Measurements from ENCODE around the gene KLK2. TPM values are rescaled to one million over a fixed set of nuclear protein-coding genes. Genes with fewer than 3 reads are reported as not detected.

KLK2 gene
- total RNA-seq, 1 experiment from 2014 or later, result not detected

DNA sequence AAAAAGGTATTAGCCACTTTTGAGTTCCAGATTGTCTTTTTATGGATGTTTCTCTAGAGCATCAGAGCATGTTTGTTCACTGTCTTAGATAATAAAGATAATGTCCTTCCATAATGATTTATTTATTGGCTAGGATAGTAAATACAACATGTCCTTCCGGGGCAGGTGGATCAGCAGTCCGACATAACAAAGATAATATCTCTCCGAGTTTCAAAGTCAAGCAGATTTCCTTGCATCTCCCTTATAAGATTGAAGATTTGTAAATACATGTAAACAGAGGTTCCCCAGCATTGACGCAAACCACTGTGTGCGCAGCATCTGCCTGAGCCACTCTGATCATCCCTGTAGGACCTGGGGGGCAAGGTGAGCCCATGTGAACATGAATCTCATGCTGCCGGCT lies 31.1 kb upstream of the KLK2 start:
- no TSS peak for BruUV-seq (replicated peaks)
- no peaks in the 10 kb centered on the region for H3K9me2 ChIP-seq (ENCODE audit: insufficient read depth)

More for the DNA sequence above, 31.1 kb upstream of the KLK2 start:
- Histone ChIP-seq H3K4me1 (ENCODE audit: control insufficient read depth in 1 of 2, insufficient read depth in 2 of 2, low read length in 2 of 2) (peaks cover 10 to 11% of the 10 kb centered on the region in 2 experiments; a peak in 3 of 4 replicates), H2AFZ (ENCODE audit: low read depth, low read length, poor library complexity, severe bottlenecking) (no peak overlapping the region), H3K79me2 (ENCODE audit: insufficient read depth, low read length) (no peaks in the 10 kb centered on the region), H3K9ac (ENCODE audit: low read length) (no peak overlapping the region), H4K20me1 (ENCODE audit: insufficient read depth) (no peaks in the 10 kb centered on the region), H3K4me3 (replicated peaks in 1 of 2; ENCODE audit: low read depth in 1 of 2, low read length in 2 of 2) (no peak overlapping the region), H3K9me3 (ENCODE audit: control insufficient read depth in 1 of 2, insufficient read depth in 1 of 2, low read depth in 1 of 2, low read length in 2 of 2) (no peaks in the 10 kb centered on the region; a peak in 1 of 4 replicates), H3K4me2 (ENCODE audit: low read length) (no peak overlapping the region), H3K36me3 (ENCODE audit: control insufficient read depth in 1 of 2, insufficient read depth in 2 of 2, low read length in 2 of 2) (no peaks in the 10 kb centered on the region), H3K27ac (ENCODE audit: low read depth, low read length) (no peak overlapping the region), H3K27me3 (ENCODE audit: insufficient read depth, low read length) (0 out of 2 replicates have a peak, but pooled peaks cover 7% of the 10 kb centered on the region)
- ChIA-PET CTCF (no interaction called here), RAD21 (ENCODE audit: low non-redundant PET in 1 of 2, low total read pairs in 2 of 2, uncharacterized antibody in 2 of 2, unreplicated experiment in 2 of 2) (no interaction called here), POLR2A (no interaction called here)
- intact Hi-C loops (cut with micrococcal nuclease), result no loop called here
- DNase-seq (ENCODE audit: low read depth, low spot score) (no peak), ATAC-seq (no peak)
- TF ChIP-seq RAD21 (IDR thresholded peaks at IDR 0.05; ENCODE audit: low read depth) (no peak), SIN3A (IDR thresholded peaks at IDR 0.05; ENCODE audit: low read depth) (no peak), SP1 (IDR thresholded peaks at IDR 0.05; ENCODE audit: low read depth) (no peak), TCF7L2 (IDR thresholded peaks at IDR 0.05; ENCODE audit: borderline replicate concordance, extremely low read depth, insufficient read depth, insufficient read length) (no peak), ATF3 (IDR thresholded peaks at IDR 0.05) (no peak), MAX (IDR thresholded peaks at IDR 0.05) (no peak), REST (IDR thresholded peaks at IDR 0.05; ENCODE audit: low read depth) (no peak), EZH2 (IDR thresholded peaks at IDR 0.05) (no peak), SRF (IDR thresholded peaks at IDR 0.05; ENCODE audit: low read depth) (no peak), POLR2AphosphoS5 (IDR thresholded peaks at IDR 0.05; ENCODE audit: low read depth, low read length) (no peak), ELF1 (IDR thresholded peaks at IDR 0.05; ENCODE audit: borderline replicate concordance, low read depth) (no peak), ZFX (IDR thresholded peaks at IDR 0.05) (no peak), YY1 (IDR thresholded peaks at IDR 0.05; ENCODE audit: extremely low read depth, insufficient replicate concordance, low read depth, low read length) (no peak), ZNF274 (IDR thresholded peaks at IDR 0.05; ENCODE audit: low read depth, low read length) (no peak), EZH2phosphoT487 (IDR thresholded peaks at IDR 0.05; ENCODE audit: borderline replicate concordance) (no peak), CBX3 (IDR thresholded peaks at IDR 0.05; ENCODE audit: low read depth) (no peak), CEBPB (IDR thresholded peaks at IDR 0.05; ENCODE audit: low read depth) (no peak), JUND (IDR thresholded peaks at IDR 0.05) (no peak)
- TF ChIP-seq, protein P1, sequence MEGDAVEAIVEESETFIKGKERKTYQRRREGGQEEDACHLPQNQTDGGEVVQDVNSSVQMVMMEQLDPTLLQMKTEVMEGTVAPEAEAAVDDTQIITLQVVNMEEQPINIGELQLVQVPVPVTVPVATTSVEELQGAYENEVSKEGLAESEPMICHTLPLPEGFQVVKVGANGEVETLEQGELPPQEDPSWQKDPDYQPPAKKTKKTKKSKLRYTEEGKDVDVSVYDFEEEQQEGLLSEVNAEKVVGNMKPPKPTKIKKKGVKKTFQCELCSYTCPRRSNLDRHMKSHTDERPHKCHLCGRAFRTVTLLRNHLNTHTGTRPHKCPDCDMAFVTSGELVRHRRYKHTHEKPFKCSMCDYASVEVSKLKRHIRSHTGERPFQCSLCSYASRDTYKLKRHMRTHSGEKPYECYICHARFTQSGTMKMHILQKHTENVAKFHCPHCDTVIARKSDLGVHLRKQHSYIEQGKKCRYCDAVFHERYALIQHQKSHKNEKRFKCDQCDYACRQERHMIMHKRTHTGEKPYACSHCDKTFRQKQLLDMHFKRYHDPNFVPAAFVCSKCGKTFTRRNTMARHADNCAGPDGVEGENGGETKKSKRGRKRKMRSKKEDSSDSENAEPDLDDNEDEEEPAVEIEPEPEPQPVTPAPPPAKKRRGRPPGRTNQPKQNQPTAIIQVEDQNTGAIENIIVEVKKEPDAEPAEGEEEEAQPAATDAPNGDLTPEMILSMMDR (IDR thresholded peaks at IDR 0.05 in 2 of 3, conservative IDR thresholded peaks at IDR 0.05 in 1 of 3; ENCODE audit: borderline replicate concordance in 1 of 3, insufficient read depth in 1 of 3, low read depth in 2 of 3, low read length in 2 of 3), result no peak

Measured in HCT116 (cell line).